Uterus (tissue), 4 donors: ENCODE measurements around the gene CITED4. TPM values are rescaled to one million over a fixed set of nuclear protein-coding genes. Genes with fewer than 3 reads are reported as not detected.

Experiments used
- DNase-seq, 2 donors: peaks; one replicate each; pipeline ENCODE4 v3.0.0-alpha.2; 2019 to 2020
- H3K27ac ChIP-seq, 2 donors: fragments of 200-600 bp; sonication (generic); 1 replicate in 1 of 2; 2 replicates in 1 of 2; pipeline ENCODE4 v1.5.1; 2016 to 2018
- H3K27me3 ChIP-seq, 2 donors: fragments of 200-600 bp; sonication (generic); one replicate each; pipeline ENCODE4 v1.5.1; 2018 to 2019; ENCODE audit warnings: control low read depth in 1 of 2
- H3K36me3 ChIP-seq, 2 donors: fragments of 200-600 bp; sonication (generic); one replicate each; pipeline ENCODE4 v1.5.1; 2019; ENCODE audit warnings: control low read depth in 1 of 2
- H3K4me1 ChIP-seq, 2 donors: fragments of 200-600 bp; sonication (generic); one replicate each; pipeline ENCODE4 v1.5.1; 2018 to 2019; ENCODE audit warnings: control low read depth in 1 of 2
- H3K4me3 ChIP-seq, 2 donors: fragments of 200-600 bp; sonication (generic); 1 replicate in 1 of 2; 2 replicates in 1 of 2; pipeline ENCODE4 v1.5.1; 2018 to 2019; ENCODE audit warnings: mild to moderate bottlenecking in 1 of 2
- H3K9me3 ChIP-seq, 2 donors: fragments of 200-600 bp; sonication (generic); one replicate each; pipeline ENCODE4 v1.5.1; 2019; ENCODE audit warnings: control low read depth in 1 of 2
- POLR2A ChIP-seq, 2 donors: fragments of 450-650 bp; IDR thresholded peaks; one replicate each; pipeline ENCODE4 v1.6.1; 2016; ENCODE audit warnings: antibody characterized with exemption in 2 of 2, mild to moderate bottlenecking in 1 of 2, moderate library complexity in 1 of 2
- intact Hi-C: fragments of 100-400 bp; cut with DNase I; formaldehyde crosslinking; loops from one replicate; pipeline ENCODE4 v1.15.1; 2023; ENCODE audit warnings: low total_unique reads
- total RNA-seq, 4 donors: library from RNA; depleted of rRNA in 3 of 4; stranded (reverse); fragments of >200 nt in 3 of 4; gene quantifications; one replicate each; pipeline versions ENCODE4 v1.1.0 to v1.2.4, GENCODE V29; 2014 to 2023
- TF ChIP-seq, protein P1 (sequence below), 4 experiments: fragments of 200-600 bp in 2 of 4; fragments of 450-650 bp in 2 of 4; sonication (generic) in 2 of 4; IDR thresholded peaks; one replicate each; pipeline ENCODE4 v1.5.1; 2016 to 2019; ENCODE audit warnings: antibody characterized with exemption in 4 of 4, mild to moderate bottlenecking in 2 of 4, moderate library complexity in 1 of 4
- donor health status: DM: yes; HTN: yes; CAD: no.

The CITED4 gene
- total RNA-seq, 4 donors from 2014 or later, result 4.1 to 99.9 (median 19.9) TPM

DNA sequence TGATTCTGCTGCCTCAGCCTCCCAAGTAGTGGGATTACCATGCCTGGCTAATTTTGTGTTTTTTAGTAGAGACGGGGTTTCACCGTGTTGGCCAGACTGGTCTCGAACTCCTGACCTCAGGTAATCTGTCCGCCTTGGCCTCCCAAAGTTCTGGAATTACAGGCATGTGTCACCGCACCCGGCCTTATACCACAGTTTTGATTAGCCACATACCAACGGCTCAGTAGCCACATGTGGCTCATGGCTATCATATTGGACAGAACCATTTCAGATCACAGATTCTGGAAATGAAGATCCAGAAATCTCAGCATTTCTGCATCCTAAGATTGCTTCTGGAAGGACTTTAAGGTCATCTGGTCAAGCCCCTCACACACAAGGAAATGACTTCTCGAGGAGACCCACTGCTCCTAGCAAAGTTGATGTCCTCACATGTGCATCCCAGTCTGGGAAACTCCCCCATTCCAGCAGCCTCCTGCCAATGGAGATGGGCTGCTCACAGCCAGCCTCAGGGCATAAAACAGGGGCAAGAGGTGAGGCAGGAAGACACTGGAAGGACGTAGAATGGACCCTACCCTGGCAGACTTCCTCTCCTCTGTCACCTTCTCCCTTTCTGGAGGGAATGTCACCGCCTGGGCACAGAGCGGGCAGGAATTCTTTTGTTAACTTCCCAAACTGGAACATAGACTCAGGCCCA, 17.5 kb upstream of the CITED4 start:
- DNase-seq, result no peak
- Histone ChIP-seq H3K27ac (peak overlapping the region in 1 of 2 donors; percentile 19), H3K9me3 (no peaks in the 10 kb centered on the region), H3K4me1 (no peaks in the 10 kb centered on the region), H3K27me3 (no peaks in the 10 kb centered on the region), H3K36me3 (no peaks in the 10 kb centered on the region), H3K4me3 (no peak overlapping the region)
- no peak for TF ChIP-seq POLR2A (IDR thresholded peaks at IDR 0.05)
- TF ChIP-seq, protein P1, sequence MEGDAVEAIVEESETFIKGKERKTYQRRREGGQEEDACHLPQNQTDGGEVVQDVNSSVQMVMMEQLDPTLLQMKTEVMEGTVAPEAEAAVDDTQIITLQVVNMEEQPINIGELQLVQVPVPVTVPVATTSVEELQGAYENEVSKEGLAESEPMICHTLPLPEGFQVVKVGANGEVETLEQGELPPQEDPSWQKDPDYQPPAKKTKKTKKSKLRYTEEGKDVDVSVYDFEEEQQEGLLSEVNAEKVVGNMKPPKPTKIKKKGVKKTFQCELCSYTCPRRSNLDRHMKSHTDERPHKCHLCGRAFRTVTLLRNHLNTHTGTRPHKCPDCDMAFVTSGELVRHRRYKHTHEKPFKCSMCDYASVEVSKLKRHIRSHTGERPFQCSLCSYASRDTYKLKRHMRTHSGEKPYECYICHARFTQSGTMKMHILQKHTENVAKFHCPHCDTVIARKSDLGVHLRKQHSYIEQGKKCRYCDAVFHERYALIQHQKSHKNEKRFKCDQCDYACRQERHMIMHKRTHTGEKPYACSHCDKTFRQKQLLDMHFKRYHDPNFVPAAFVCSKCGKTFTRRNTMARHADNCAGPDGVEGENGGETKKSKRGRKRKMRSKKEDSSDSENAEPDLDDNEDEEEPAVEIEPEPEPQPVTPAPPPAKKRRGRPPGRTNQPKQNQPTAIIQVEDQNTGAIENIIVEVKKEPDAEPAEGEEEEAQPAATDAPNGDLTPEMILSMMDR (IDR thresholded peaks at IDR 0.05), result no peak
- intact Hi-C loops, result no loop called here

- Histone ChIP-seq H3K4me3 (no peak overlapping the region), H3K27me3 (no peaks in the 10 kb centered on the region), H3K4me1 (no peaks in the 10 kb centered on the region), H3K9me3 (no peaks in the 10 kb centered on the region), H3K27ac (no peak overlapping the region), H3K36me3 (no peaks in the 10 kb centered on the region)
- intact Hi-C loops, result no loop called here
- no peak for DNase-seq
- TF ChIP-seq, protein P1 (IDR thresholded peaks at IDR 0.05), result no peak
- no peak for TF ChIP-seq POLR2A (IDR thresholded peaks at IDR 0.05)
Measured at GRCh38 chr1:40878906-40879305, 16.7 kb upstream of the CITED4 start.

GRCh38 chr1:40877698-40878097, 15.5 kb upstream of the CITED4 start:
- no peaks in the 10 kb centered on the region for H3K27me3 ChIP-seq
- H3K4me3 ChIP-seq, result no peak overlapping the region
- intact Hi-C loops, result no loop called here
- H3K27ac ChIP-seq, result peak overlapping the region; percentile 66 to 75
- no peak for TF ChIP-seq POLR2A (IDR thresholded peaks at IDR 0.05)
- TF ChIP-seq, protein P1 (IDR thresholded peaks at IDR 0.05), result no peak
- H3K9me3 ChIP-seq, result no peaks in the 10 kb centered on the region
- DNase-seq, result peak; percentile 48 to 78
- no peaks in the 10 kb centered on the region for H3K36me3 ChIP-seq
- H3K4me1 ChIP-seq, result no peaks in the 10 kb centered on the region

GRCh38 chr1:40876891-40877290, 14.7 kb upstream of the CITED4 start:
- TF ChIP-seq POLR2A (IDR thresholded peaks at IDR 0.05), result no peak
- TF ChIP-seq, protein P1 (IDR thresholded peaks at IDR 0.05), result no peak
- H3K27ac ChIP-seq, result peak overlapping the region; percentile 66 to 75
- H3K4me3 ChIP-seq, result no peak overlapping the region
- no peaks in the 10 kb centered on the region for H3K9me3 ChIP-seq
- no peaks in the 10 kb centered on the region for H3K36me3 ChIP-seq
- no peak for DNase-seq
- H3K27me3 ChIP-seq, result no peaks in the 10 kb centered on the region
- intact Hi-C loops, result no loop called here
- H3K4me1 ChIP-seq, result no peaks in the 10 kb centered on the region

GRCh38 chr1:40876436-40876761, 14.2 kb upstream of the CITED4 start:
- Histone ChIP-seq H3K27ac (peak overlapping the region; percentile 42 to 75), H3K27me3 (no peaks in the 10 kb centered on the region), H3K4me3 (no peak overlapping the region), H3K4me1 (no peaks in the 10 kb centered on the region), H3K9me3 (no peaks in the 10 kb centered on the region), H3K36me3 (no peaks in the 10 kb centered on the region)
- TF ChIP-seq, protein P1 (IDR thresholded peaks at IDR 0.05), result no peak
- TF ChIP-seq POLR2A (IDR thresholded peaks at IDR 0.05), result no peak
- intact Hi-C loops, result no loop called here
- no peak for DNase-seq
